ENCODE measurements around the gene PSMB10.
A peak's percentile ranks its signal among the peaks of the same experiment; 100 is the strongest.

PSMB10 gene

GRCh38 chr16:67963662-67964321, 27.1 kb upstream of the PSMB10 start:
- no peak for DNase-seq

- DNase-seq: no peak
These were observed 26.6 kb upstream of the PSMB10 start for GRCh38 chr16:67963292-67963661.

- no peak for DNase-seq
These were observed 25.5 kb upstream of the PSMB10 start for GRCh38 chr16:67962135-67962534.

GRCh38 chr16:67961551-67961957, 24.9 kb upstream of the PSMB10 start:
- DNase-seq: no peak

GRCh38 chr16:67959536-67960329, 23.1 kb upstream of the PSMB10 start:
- no peak for DNase-seq

- DNase-seq: no peak
These were observed 21.0 kb upstream of the PSMB10 start for GRCh38 chr16:67957622-67958021.

- no peak for DNase-seq
These were observed 18.0 kb upstream of the PSMB10 start for GRCh38 chr16:67954421-67955196.

GRCh38 chr16:67953641-67954375, 17.2 kb upstream of the PSMB10 start:
- DNase-seq: no peak

- DNase-seq: no peak
These were observed 14.8 kb upstream of the PSMB10 start for GRCh38 chr16:67951485-67951884.

- no peak for DNase-seq
These were observed 13.7 kb upstream of the PSMB10 start for GRCh38 chr16:67950335-67950843.

GRCh38 chr16:67949645-67950044, 13.0 kb upstream of the PSMB10 start:
- no peak for DNase-seq

- DNase-seq: no peak
These were observed 11.4 kb upstream of the PSMB10 start for GRCh38 chr16:67948015-67948414.

GRCh38 chr16:67946966-67947558, 10.4 kb upstream of the PSMB10 start:
- no peak for DNase-seq

GRCh38 chr16:67946128-67946569, 9.5 kb upstream of the PSMB10 start:
- no peak for DNase-seq

GRCh38 chr16:67945392-67945933, 8.8 kb upstream of the PSMB10 start:
- no peak for DNase-seq

- DNase-seq: no peak
These were observed 8.2 kb upstream of the PSMB10 start for GRCh38 chr16:67944690-67945391.

GRCh38 chr16:67943619-67944504, 7.2 kb upstream of the PSMB10 start, which contains the start of gene LCAT:
LCAT (minus strand) TSS chr16:67944120; CDS start chr16:67944101, 19 bp downstream.
- no peak for DNase-seq

GRCh38 chr16:67943256-67943618, 6.6 kb upstream of the PSMB10 start:
- DNase-seq: no peak

GRCh38 chr16:67942510-67943255, 6.0 kb upstream of the PSMB10 start:
- DNase-seq: no peak

- DNase-seq: peak; percentile 44 to 54
These were observed 5.5 kb upstream of the PSMB10 start for GRCh38 chr16:67942200-67942509.

Data from Kasumi-1 (cell line).